GM21723 (cell line): Measurements from ENCODE around the gene IP6K3.

Experiments
- ATAC-seq: cut with Tn5 transposase; IDR thresholded peaks from one replicate; pipeline ENCODE4 v1.9.1; 2021; ENCODE audit warnings: mild to moderate bottlenecking, moderate library complexity; ENCODE audit not compliant: unreplicated experiment

The IP6K3 gene

GRCh38 chr6:33778444-33779121 lies 31.9 kb upstream of the IP6K3 start:
- no peak for ATAC-seq

DNA sequence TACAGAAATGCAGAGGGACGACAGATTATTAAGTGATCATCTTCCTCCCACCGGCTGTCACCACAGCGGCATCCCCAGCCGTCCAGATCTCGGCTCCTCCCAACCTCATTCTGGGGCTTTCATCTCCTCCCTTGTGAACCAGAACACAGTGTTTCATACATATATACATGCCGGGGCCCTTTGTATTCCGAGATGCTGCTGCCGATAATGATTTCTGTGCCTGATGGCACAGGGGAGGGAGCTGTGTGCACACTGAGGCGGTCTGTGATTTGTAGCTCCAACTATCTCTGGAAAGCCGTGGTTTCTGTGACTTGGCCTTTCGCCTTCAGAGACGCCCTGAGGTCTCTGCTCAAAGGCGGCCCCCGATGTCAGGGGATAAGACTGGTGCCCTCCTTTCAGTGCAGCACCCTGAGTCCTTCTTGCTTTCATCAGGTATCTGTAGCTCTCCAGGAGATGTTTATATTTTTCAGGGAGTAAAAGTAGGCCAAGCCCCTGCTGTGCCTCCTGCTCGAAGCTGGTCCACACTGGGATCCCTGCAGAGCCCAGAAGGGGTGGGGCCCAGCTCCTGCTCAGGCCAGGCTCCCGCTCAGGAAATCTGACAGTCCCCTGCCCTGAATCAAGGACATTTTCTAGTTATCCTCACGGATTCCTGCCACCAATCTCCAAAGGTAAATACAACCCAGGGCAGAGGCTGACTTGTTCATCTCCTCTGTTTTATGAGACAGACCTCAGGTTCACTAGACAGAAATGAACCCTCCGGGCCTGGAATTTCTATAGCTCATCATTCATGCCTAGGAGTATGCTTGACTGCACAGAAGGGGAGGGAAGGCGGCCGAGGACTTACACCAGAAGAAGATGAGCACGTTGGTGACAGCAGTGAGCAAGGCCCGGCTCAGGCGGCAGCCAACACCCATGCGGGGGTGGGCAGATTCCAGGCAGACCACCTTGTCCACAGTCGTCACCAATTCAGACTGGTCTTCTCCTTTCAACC lies 31.0 kb upstream of the IP6K3 start:
- ATAC-seq: no peak

- ATAC-seq: no peak
These were observed 30.1 kb upstream of the IP6K3 start for GRCh38 chr6:33776764-33777163.

GRCh38 chr6:33776186-33776585 lies 29.5 kb upstream of the IP6K3 start:
- no peak for ATAC-seq

DNA sequence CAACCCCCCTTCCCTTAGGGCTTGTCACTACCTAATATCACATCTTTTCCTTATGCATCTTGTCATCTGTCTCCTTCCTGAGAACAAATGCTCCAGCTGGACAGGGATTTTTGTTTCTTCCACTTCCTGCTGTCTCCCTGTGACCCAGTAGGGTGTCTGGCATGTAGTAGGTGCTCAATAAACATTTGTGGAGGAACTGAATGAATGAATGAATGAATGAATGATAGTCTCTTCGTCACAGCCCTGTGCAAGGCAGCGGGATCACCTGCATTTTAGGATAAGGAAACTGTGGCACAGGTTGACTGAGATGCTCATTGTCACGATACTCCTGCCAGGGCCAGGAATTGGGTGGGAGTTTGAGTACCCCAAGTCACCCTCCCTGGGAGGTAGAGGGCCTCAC lies 28.1 kb upstream of the IP6K3 start:
- ATAC-seq: no peak

- no peak for ATAC-seq
These were observed 26.3 kb upstream of the IP6K3 start for GRCh38 chr6:33772902-33773472.

GRCh38 chr6:33772082-33772830 lies 25.6 kb upstream of the IP6K3 start:
- ATAC-seq: no peak

GRCh38 chr6:33771146-33772081 lies 24.7 kb upstream of the IP6K3 start:
- ATAC-seq: peak; percentile 55

DNA sequence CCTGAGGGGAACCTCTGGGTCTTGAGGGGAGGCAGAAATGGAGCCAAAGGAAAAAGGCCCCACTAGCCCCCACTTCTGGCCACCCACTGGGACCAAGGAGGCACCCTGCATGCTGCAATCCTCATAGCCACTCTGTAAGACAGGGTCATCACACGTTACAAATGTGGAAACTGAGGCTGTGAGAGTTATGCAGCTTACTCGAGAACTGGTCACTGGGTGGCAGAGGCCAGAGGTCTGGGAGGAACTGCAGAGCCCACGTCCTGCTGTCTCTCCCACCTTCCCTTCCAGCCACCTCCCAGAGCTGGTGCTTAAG lies 24.1 kb upstream of the IP6K3 start:
- ATAC-seq: no peak

GRCh38 chr6:33770124-33770832 lies 23.6 kb upstream of the IP6K3 start:
- no peak for ATAC-seq

DNA sequence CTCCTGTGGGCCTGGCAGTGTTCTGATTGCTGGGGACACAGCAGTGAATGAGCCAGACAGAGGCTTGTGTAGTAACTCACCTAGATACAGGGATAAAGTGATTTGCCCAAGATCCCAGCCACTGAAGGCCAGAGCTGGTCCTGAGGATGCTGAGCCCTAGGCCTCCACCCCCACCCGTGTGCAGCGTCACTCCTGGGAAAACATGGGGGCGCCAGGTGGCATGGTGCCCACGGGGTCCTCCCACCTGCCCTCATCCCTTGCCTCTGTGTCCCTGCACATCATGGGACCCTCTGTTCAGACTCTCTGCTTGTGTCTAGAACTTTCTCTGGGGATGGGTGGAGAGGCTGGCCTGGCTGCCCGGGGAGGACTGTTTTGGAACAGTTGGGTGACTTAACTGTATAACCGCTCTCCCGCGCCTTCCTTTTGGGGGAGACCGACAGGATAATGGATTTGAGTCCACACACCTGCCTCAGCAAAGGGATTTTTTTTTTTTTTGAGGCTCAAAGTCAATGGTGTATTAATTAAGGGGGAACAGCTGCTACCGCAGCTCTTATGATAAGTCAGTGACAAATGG lies 22.6 kb upstream of the IP6K3 start:
- no peak for ATAC-seq

GRCh38 chr6:33768644-33769120 lies 22.0 kb upstream of the IP6K3 start:
- no peak for ATAC-seq

DNA sequence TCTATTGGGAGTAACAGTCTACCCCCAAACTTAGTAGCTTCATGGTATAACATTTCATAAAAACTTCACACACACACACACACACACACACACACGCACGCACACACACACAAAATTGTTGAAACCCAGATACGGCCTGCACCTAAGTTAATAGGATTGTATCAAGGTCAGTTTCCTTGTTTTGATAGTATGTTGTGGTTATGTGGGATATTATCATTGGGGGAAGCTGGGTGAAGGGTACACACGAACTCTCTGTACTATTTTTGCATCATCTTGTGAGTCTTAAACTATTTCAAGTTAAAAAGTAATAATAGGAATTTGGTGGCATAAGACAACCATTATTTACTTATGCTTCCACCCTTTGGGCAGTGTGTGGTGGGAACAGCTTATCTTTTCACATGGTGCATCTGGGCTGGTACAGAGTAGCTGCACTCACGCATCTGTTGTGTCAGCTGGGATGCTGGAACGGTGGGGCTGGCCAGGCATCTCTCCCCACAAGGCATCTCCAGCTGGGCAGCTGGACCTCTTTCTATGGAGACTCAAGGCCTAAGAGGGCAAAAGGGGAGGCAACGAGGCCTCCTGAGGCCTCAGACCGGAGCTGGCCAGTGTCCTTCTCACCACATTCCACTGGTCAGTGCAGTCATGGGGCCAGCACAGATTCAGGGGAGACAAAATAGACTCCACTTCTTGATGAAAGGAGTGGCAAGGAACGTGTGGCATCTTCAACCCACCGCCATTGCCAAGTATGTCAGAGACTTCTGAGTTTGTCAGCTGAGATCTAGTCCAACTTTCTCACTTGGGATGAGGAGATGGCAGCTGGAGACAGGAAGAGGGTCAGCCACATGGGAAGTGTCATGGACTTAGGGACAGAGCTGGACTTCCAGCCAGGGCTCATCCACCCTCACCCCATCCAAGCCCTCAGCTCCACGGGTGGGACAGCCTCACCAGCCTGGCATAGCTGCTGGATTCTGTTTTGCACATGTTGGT lies 20.5 kb upstream of the IP6K3 start:
- ATAC-seq: no peak

GRCh38 chr6:33765368-33765767 lies 18.7 kb upstream of the IP6K3 start:
- no peak for ATAC-seq

- no peak for ATAC-seq
These were observed 17.3 kb upstream of the IP6K3 start for GRCh38 chr6:33764036-33764435.

- ATAC-seq: no peak
These were observed 16.8 kb upstream of the IP6K3 start for GRCh38 chr6:33763483-33763882.

- ATAC-seq: no peak
These were observed 16.0 kb upstream of the IP6K3 start for GRCh38 chr6:33762713-33763112.
